ENCODE measurements around the gene NTN3.

DNA sequence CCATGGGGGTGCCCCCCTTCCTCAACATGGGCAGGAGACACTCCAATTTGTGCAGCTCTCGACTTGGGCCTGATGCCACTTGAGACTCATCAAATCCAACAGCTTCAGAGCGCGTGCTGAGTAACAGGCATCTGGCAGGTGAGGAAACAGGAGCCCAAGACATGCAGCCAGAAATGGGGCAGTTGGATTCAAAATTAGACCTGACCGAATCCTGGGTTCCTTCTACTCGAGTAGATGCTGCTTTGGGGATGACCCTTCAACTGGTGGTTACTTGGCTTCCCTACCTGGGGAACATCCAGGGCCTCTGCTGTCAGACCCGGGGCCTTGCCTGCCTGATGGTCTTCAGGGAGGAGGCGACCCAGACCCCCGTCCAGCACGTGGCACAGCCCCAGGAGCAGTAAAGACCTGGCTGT, 488 bp upstream of the NTN3 start:
- no peak for TF ChIP-seq POLR2A (IDR thresholded peaks at IDR 0.05)
- TF ChIP-seq, protein P1, sequence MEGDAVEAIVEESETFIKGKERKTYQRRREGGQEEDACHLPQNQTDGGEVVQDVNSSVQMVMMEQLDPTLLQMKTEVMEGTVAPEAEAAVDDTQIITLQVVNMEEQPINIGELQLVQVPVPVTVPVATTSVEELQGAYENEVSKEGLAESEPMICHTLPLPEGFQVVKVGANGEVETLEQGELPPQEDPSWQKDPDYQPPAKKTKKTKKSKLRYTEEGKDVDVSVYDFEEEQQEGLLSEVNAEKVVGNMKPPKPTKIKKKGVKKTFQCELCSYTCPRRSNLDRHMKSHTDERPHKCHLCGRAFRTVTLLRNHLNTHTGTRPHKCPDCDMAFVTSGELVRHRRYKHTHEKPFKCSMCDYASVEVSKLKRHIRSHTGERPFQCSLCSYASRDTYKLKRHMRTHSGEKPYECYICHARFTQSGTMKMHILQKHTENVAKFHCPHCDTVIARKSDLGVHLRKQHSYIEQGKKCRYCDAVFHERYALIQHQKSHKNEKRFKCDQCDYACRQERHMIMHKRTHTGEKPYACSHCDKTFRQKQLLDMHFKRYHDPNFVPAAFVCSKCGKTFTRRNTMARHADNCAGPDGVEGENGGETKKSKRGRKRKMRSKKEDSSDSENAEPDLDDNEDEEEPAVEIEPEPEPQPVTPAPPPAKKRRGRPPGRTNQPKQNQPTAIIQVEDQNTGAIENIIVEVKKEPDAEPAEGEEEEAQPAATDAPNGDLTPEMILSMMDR (IDR thresholded peaks at IDR 0.05), result no peak
